GM21723 (cell line): Measurements from ENCODE around the gene COL18A1.

ENCODE experiments used
- ATAC-seq: cut with Tn5 transposase; IDR thresholded peaks from one replicate; pipeline ENCODE4 v1.9.1; 2021; ENCODE audit warnings: mild to moderate bottlenecking, moderate library complexity; ENCODE audit not compliant: unreplicated experiment

COL18A1 gene

GRCh38 chr21:45381865-45382696 lies 22.9 kb upstream of the COL18A1 start:
- ATAC-seq = no peak

- no peak for ATAC-seq
Measured at GRCh38 chr21:45382697-45382997, 22.3 kb upstream of the COL18A1 start.

GRCh38 chr21:45383111-45383614 lies 21.8 kb upstream of the COL18A1 start:
- no peak for ATAC-seq

GRCh38 chr21:45383615-45384201 lies 21.3 kb upstream of the COL18A1 start:
- ATAC-seq = no peak

GRCh38 chr21:45384656-45385548 lies 20.1 kb upstream of the COL18A1 start:
- ATAC-seq = no peak

GRCh38 chr21:45385549-45386050 lies 19.4 kb upstream of the COL18A1 start:
- no peak for ATAC-seq

- no peak for ATAC-seq
Measured at GRCh38 chr21:45386336-45386727, 18.6 kb upstream of the COL18A1 start.

GRCh38 chr21:45386728-45387371 lies 18.1 kb upstream of the COL18A1 start:
- ATAC-seq = no peak

GRCh38 chr21:45387506-45387905 lies 17.5 kb upstream of the COL18A1 start:
- no peak for ATAC-seq

GRCh38 chr21:45388011-45388521 lies 16.9 kb upstream of the COL18A1 start:
- ATAC-seq = no peak

- ATAC-seq = no peak
Measured at GRCh38 chr21:45388611-45389296, 16.2 kb upstream of the COL18A1 start.

- ATAC-seq = no peak
Measured at GRCh38 chr21:45390121-45390751, 14.7 kb upstream of the COL18A1 start.

GRCh38 chr21:45390831-45391742 lies 13.9 kb upstream of the COL18A1 start:
- no peak for ATAC-seq

GRCh38 chr21:45391743-45392572 lies 13.0 kb upstream of the COL18A1 start:
- no peak for ATAC-seq

- no peak for ATAC-seq
Measured at GRCh38 chr21:45392573-45392971, 12.4 kb upstream of the COL18A1 start.

- ATAC-seq = no peak
Measured at GRCh38 chr21:45393021-45393420, 11.9 kb upstream of the COL18A1 start.

- no peak for ATAC-seq
Measured at GRCh38 chr21:45393833-45394638, 10.9 kb upstream of the COL18A1 start.
